HG03045 (cell line): Measurements from ENCODE around the gene SEPTIN6.
A peak's percentile ranks its signal among the peaks of the same experiment; 100 is the strongest.

Source experiments
- ATAC-seq: cut with Tn5 transposase; IDR thresholded peaks from one replicate; pipeline ENCODE4 v1.9.1; 2021; ENCODE audit warnings: mild to moderate bottlenecking, moderate library complexity; ENCODE audit not compliant: unreplicated experiment

The SEPTIN6 gene

GRCh38 chrX:119655125-119655524 is 37.8 kb downstream of the SEPTIN6 start:
- no peak for ATAC-seq

DNA sequence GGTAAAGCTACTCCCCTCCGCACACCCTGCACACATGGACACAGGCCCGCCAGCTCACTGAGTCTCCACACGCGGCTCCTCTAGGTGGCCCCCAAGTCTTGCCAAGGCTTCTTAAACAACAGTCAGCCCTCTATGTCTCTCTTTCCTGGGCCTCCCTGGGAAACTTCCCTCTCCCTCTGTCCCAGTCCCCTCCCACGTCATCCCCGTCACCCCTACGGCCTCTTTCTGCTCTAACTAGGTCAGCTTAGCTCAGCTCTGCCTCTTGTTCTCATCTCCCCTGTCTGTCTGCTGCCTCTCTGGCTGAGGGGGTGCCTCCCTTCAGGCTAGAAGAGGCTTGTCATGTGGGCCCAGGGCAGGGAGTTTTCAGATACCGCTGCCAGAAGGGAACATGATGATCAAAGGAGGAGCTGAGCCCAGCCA is 38.8 kb downstream of the SEPTIN6 start:
- ATAC-seq = no peak

- no peak for ATAC-seq
These were observed 44.6 kb downstream of the SEPTIN6 start for GRCh38 chrX:119648421-119648775.

- peak; percentile 93 for ATAC-seq
These were observed 45.2 kb downstream of the SEPTIN6 start for GRCh38 chrX:119647552-119648420.

DNA sequence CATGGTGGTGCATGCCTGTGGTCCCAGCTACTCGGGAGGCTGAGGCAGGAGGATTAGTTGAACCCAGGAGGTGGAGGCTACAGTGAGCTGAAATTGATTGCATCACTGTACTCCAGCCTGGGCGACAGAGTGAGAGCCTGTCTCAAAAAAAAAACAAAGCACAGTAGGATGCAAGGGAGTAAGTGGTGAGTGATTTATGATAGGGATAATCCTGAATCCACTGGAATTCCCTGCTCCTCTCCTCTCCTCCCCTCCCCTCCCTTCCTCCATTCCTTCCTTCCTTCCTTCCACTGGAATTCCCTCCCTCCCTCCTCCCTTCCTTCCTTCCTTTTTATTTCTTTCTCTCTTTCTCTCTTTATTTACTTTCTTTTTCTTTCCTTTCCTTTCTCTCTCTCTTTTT is 45.9 kb downstream of the SEPTIN6 start:
- no peak for ATAC-seq

- ATAC-seq = no peak
These were observed 46.5 kb downstream of the SEPTIN6 start for GRCh38 chrX:119646515-119646914.

DNA sequence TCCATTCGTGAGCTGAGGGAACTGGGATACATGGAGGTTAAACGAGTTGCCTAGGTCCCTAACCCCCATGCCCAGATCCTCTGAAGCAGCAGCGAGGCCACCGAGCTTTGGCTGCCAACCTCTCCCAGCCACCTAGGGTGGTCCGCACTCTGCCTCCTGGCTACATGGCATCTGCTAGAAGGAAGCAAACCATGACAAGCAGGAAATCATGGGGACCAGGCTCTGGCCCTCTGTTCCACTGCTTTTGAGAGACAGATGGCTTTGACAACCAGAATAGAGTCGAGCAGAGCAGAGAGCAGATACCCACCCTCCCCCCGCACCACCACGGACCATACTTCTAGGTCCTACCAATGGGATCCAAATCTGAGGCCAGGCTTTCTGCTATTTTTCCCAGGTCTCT is 49.3 kb downstream of the SEPTIN6 start:
- no peak for ATAC-seq
